Caco-2 (cell line): ENCODE measurements around the gene OOSP1. TPM values are rescaled to one million over a fixed set of nuclear protein-coding genes. Genes with fewer than 3 reads are reported as not detected.

Experiments used
- BruUV-seq: library from RNA; stranded (reverse); fragments of 400-500 nt; replicated peaks from 2 replicates; lab custom pipeline; 2021; lab: Mats Ljungman, UMichigan
- CTCF ChIA-PET: fragments of 300-600 bp; sonication (Branson Sonifier 250); formaldehyde crosslinking; loops from one replicate; lab custom pipeline; 2022; ENCODE audit warnings: antibody characterized with exemption; lab: Charles Lee
- POLR2A ChIA-PET: fragments of 300-600 bp; sonication (Branson Sonifier 250); formaldehyde crosslinking; loops from one replicate; lab custom pipeline; 2022; ENCODE audit warnings: antibody characterized with exemption; lab: Charles Lee
- DNase-seq, 2 experiments: peaks; one replicate each; pipeline versions ENCODE4 v3.0.0 to v3.0.0-alpha.2; 2020 to 2022
- H3K27me3 ChIP-seq: replicated peaks from 2 replicates; pipeline ENCODE4 v1.6.0; 2011; ENCODE audit warnings: low read length; ENCODE audit not compliant: control insufficient read depth, insufficient read depth
- H3K36me3 ChIP-seq: 2 replicates; pipeline ENCODE4 v1.5.1; 2011; ENCODE audit warnings: low read length; ENCODE audit not compliant: control insufficient read depth, insufficient read depth
- H3K4me1 ChIP-seq: fragments of 250-450 bp; sonication (Bioruptor Pico); 2 replicates; pipeline ENCODE4 v1.5.1; 2020; ENCODE audit warnings: mild to moderate bottlenecking
- H3K4me3 ChIP-seq: 2 replicates; pipeline ENCODE4 v1.5.1; 2011; ENCODE audit warnings: low read depth, mild to moderate bottlenecking, control low read depth, low read length
- H3K9me3 ChIP-seq: fragments of 250-450 bp; sonication (Bioruptor Pico); 2 replicates; pipeline ENCODE4 v1.5.1; 2020; ENCODE audit warnings: mild to moderate bottlenecking, moderate library complexity
- H3K27ac Mint-ChIP-seq: one replicate; pipeline ENCODE4 v1.8.0; 2022; ENCODE audit warnings: mixed read lengths; ENCODE audit not compliant: unreplicated experiment
- H3K27me3 Mint-ChIP-seq: one replicate; pipeline ENCODE4 v1.8.0; 2022; ENCODE audit warnings: mixed read lengths; ENCODE audit not compliant: insufficient read depth, unreplicated experiment
- H3K36me3 Mint-ChIP-seq: one replicate; pipeline ENCODE4 v1.8.0; 2022; ENCODE audit warnings: mild to moderate bottlenecking, mixed read lengths; ENCODE audit not compliant: insufficient read depth, unreplicated experiment
- H3K4me1 Mint-ChIP-seq: one replicate; pipeline ENCODE4 v1.8.0; 2022; ENCODE audit warnings: low read depth, mixed read lengths; ENCODE audit not compliant: unreplicated experiment
- H3K4me3 Mint-ChIP-seq: one replicate; pipeline ENCODE4 v1.8.0; 2022; ENCODE audit warnings: mild to moderate bottlenecking, moderate library complexity, mixed read lengths; ENCODE audit not compliant: unreplicated experiment
- H3K9me3 Mint-ChIP-seq: one replicate; pipeline ENCODE4 v1.8.0; 2022; ENCODE audit warnings: mixed read lengths; ENCODE audit not compliant: unreplicated experiment
- CTCF ChIP-seq, 2 experiments: fragments of 200-600 bp in 1 of 2; IDR thresholded peaks; 1 replicate in 1 of 2; 2 replicates in 1 of 2; pipeline versions ENCODE4 v1.5.1 to v1.8.0; 2011 to 2022; ENCODE audit warnings: antibody characterized with exemption in 1 of 2, control low read depth in 1 of 2, inconsistent platforms in 1 of 2, low read depth in 1 of 2, low read length in 1 of 2, mild to moderate bottlenecking in 1 of 2, moderate library complexity in 1 of 2; ENCODE audit not compliant: insufficient read depth in 1 of 2, severe bottlenecking in 1 of 2, unreplicated experiment in 1 of 2
- intact Hi-C: fragments of 100-400 bp; cut with micrococcal nuclease; formaldehyde crosslinking; loops from one replicate; pipeline ENCODE4 v1.10.0; 2022; ENCODE audit not compliant: unreplicated experiment
- total RNA-seq: library from RNA; stranded (reverse); gene quantifications from 2 replicates; pipeline ENCODE4 v1.2.3, GENCODE V29; 2022

Gene OOSP1
- total RNA-seq, 1 experiment from 2014 or later: not detected

GRCh38 chr11:59931688-59932087 is 6.5 kb upstream of the OOSP1 start:
- intact Hi-C loops: no loop called here
- no peak for TF ChIP-seq CTCF (IDR thresholded peaks at IDR 0.05; ENCODE audit: insufficient read depth in 1 of 2, low read depth in 1 of 2, low read length in 1 of 2, severe bottlenecking in 1 of 2, unreplicated experiment in 1 of 2)
- Histone ChIP-seq H3K4me1 (no peaks in the 10 kb centered on the region), H3K9me3 (peaks cover 12% of the 10 kb centered on the region; the same call in 1 of the 2 replicates), H3K4me3 (no peak overlapping the region), H3K27me3 (no peaks in the 10 kb centered on the region), H3K36me3 (no peaks in the 10 kb centered on the region)
- H3K9me3 Mint-ChIP-seq: peaks cover 11% of the 10 kb centered on the region
- H3K4me3 Mint-ChIP-seq: no peak overlapping the region
- no TSS peak for BruUV-seq
- H3K27me3 Mint-ChIP-seq: no peaks in the 10 kb centered on the region
- H3K36me3 Mint-ChIP-seq: no peaks in the 10 kb centered on the region
- ChIA-PET CTCF (no interaction called here), POLR2A (no interaction called here)
- H3K27ac Mint-ChIP-seq: no peak overlapping the region
- DNase-seq: no peak
- no peaks in the 10 kb centered on the region for H3K4me1 Mint-ChIP-seq

- intact Hi-C loops: no loop called here
- peaks cover 12% of the 10 kb centered on the region for H3K27me3 Mint-ChIP-seq
- H3K27ac Mint-ChIP-seq: no peak overlapping the region
- H3K9me3 Mint-ChIP-seq: peaks cover 11% of the 10 kb centered on the region
- no peaks in the 10 kb centered on the region for H3K4me1 Mint-ChIP-seq
- H3K36me3 Mint-ChIP-seq: no peaks in the 10 kb centered on the region
- Histone ChIP-seq H3K27me3 (no peaks in the 10 kb centered on the region), H3K4me1 (no peaks in the 10 kb centered on the region), H3K9me3 (no peaks in the 10 kb centered on the region), H3K4me3 (no peak overlapping the region), H3K36me3 (no peaks in the 10 kb centered on the region)
- H3K4me3 Mint-ChIP-seq: no peak overlapping the region
- BruUV-seq: no TSS peak
- no peak for DNase-seq
- ChIA-PET CTCF (no interaction called here), POLR2A (no interaction called here)
- no peak for TF ChIP-seq CTCF (IDR thresholded peaks at IDR 0.05; ENCODE audit: insufficient read depth in 1 of 2, low read depth in 1 of 2, low read length in 1 of 2, severe bottlenecking in 1 of 2, unreplicated experiment in 1 of 2)
Observed at GRCh38 chr11:59938718-59939117, 486 bp downstream of the OOSP1 start.

- no peaks in the 10 kb centered on the region for H3K9me3 ChIP-seq
- Mint-ChIP-seq H3K4me3 (no peak overlapping the region), H3K36me3 (no peaks in the 10 kb centered on the region), H3K9me3 (peaks cover 11% of the 10 kb centered on the region), H3K27ac (no peak overlapping the region), H3K4me1 (no peaks in the 10 kb centered on the region), H3K27me3 (peaks cover 12% of the 10 kb centered on the region)
- ChIA-PET CTCF (no interaction called here), POLR2A (no interaction called here)
- intact Hi-C loops: no loop called here
- no TSS peak for BruUV-seq
- no peak for DNase-seq
- no peaks in the 10 kb centered on the region for H3K4me1 ChIP-seq
- no peak overlapping the region for H3K4me3 ChIP-seq
- no peaks in the 10 kb centered on the region for H3K36me3 ChIP-seq
- H3K27me3 ChIP-seq: no peaks in the 10 kb centered on the region
- no peak for TF ChIP-seq CTCF (IDR thresholded peaks at IDR 0.05; ENCODE audit: insufficient read depth in 1 of 2, low read depth in 1 of 2, low read length in 1 of 2, severe bottlenecking in 1 of 2, unreplicated experiment in 1 of 2)
Observed at GRCh38 chr11:59939482-59939881, 1.2 kb downstream of the OOSP1 start.
